Astrocyte (in vitro differentiated cells and primary cell): ENCODE measurements around the gene GCNT3.

Source experiments
- CTCF ChIP-seq: IDR thresholded peaks from 2 replicates; pipeline ENCODE4 v1.5.1; 2011; ENCODE audit warnings: low read depth, mild to moderate bottlenecking, inconsistent platforms, low read length, moderate library complexity; ENCODE audit not compliant: insufficient read depth
- EZH2 ChIP-seq: IDR thresholded peaks from 2 replicates; pipeline ENCODE4 v1.6.1; 2012; ENCODE audit warnings: mild to moderate bottlenecking, low read length, inconsistent platforms; ENCODE audit not compliant: insufficient read depth

DNA sequence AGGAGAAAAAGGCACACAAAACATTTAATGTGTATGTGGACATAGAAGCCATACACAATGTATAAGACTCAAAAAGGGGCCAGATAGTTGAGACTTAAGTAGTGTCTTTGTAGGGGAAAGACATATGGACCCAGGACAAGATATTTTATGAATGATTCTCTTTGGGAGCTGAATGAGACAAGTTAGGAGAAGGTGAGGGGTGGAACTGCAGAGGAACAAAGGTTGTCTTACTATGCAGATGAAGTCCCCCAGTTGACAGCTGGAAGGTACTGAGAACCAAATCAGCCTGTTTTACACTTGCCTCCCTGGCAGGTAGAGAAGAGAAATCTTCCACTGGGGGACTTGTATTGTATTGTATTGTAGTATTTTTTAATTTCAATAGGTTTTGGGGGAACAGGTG is 14.9 kb upstream of the GCNT3 start:
- no peak for TF ChIP-seq CTCF
- TF ChIP-seq EZH2, result no peak
